ENCODE data around the gene PROSER3.

- TF ChIP-seq CTCF (IDR thresholded peaks at IDR 0.05) (no peak), POLR2A (IDR thresholded peaks at IDR 0.05) (no peak)
These were observed 43.2 kb upstream of the PROSER3 start for GRCh38 chr19:35714601-35715354.
